ENCODE measurements around the gene SART3. TPM values are rescaled to one million over a fixed set of nuclear protein-coding genes. Genes with fewer than 3 reads are reported as not detected.

Gene SART3
- total RNA-seq, 1 donor from 2014 or later: 79.0 TPM

DNA sequence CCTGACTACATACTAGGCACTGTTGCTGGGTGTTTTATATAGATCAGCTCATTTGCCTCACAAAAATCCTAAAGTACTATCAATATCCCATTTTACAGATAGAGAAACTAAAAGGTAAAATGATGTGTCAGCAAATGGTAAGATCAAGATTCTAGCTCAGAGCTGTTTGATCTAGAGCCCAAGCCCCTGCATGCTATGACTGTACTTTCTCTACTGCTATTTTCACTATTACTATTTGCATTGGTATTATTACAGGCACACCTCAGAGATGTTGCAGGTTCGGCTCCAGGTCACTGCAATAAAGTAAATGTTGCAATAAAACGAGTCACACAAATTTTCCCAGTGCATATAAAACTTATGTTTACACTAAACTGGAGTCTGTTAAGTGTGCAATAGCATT, 12.3 kb upstream of the SART3 start:
- no peaks in the 10 kb centered on the region for H3K79me2 ChIP-seq (ENCODE audit: low read depth)
- no peaks in the 10 kb centered on the region for H3K4me1 Mint-ChIP-seq
- no peak for DNase-seq (ENCODE audit: low spot score)
- no peaks in the 10 kb centered on the region for H4K20me1 ChIP-seq (ENCODE audit: low read depth)
- H3K4me3 ChIP-seq: no peak overlapping the region
- no peak overlapping the region for H3K4me2 ChIP-seq
- peaks cover 7% of the 10 kb centered on the region for H3K36me3 Mint-ChIP-seq
- H3K9me3 Mint-ChIP-seq: peaks cover 5% of the 10 kb centered on the region
- peaks cover 8% of the 10 kb centered on the region for H3K27me3 Mint-ChIP-seq (ENCODE audit: insufficient read depth, low read depth)
- no peak overlapping the region for H3K9ac ChIP-seq
- peaks cover 13% of the 10 kb centered on the region for H3F3A ChIP-seq (ENCODE audit: low read depth)
- no peak overlapping the region for H3K4me3 Mint-ChIP-seq
- H3K27me3 ChIP-seq: no peaks in the 10 kb centered on the region
- no peaks in the 10 kb centered on the region for H3K4me1 ChIP-seq
- no peaks in the 10 kb centered on the region for H3K36me3 ChIP-seq
- no peak overlapping the region for H3K27ac ChIP-seq
- no peak overlapping the region for H2AFZ ChIP-seq (replicated peaks)
- TF ChIP-seq EZH2phosphoT487 (IDR thresholded peaks at IDR 0.05) (no peak), CTCF (IDR thresholded peaks at IDR 0.05) (no peak), EZH2 (IDR thresholded peaks at IDR 0.05) (no peak)
- no peaks in the 10 kb centered on the region for H3K9me3 ChIP-seq (ENCODE audit: low read depth)
- no peak overlapping the region for H3K27ac Mint-ChIP-seq

DNA sequence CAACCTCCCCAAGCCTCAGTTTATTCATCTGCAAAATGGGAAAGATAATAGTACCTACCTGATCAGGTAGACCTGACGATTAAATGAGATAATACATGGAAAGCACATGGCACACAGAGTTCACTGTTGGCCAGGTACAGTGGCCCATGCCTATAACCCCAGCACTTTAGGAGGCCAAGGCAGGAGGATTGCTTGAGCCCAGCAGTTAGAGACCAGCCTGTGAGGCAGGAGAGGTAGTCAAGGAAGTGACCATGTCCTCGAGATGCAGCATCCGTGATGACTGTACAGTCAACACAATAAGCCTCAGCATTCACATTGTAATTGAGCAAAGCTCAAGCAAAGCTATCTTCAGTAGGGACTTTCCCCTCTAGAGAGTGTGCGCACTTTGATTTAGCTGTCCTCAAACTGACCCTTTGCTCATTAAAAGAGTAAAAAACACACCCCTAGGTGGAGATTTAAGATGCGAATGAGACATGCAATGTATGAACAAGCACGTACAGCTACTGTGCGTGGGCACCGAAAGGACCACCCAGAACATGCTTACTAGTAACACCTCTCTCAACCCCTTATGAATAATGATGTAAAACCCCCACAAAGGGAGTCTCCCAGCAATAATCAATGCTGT, 11.3 kb upstream of the SART3 start:
- H3K27me3 Mint-ChIP-seq (ENCODE audit: insufficient read depth, low read depth): peaks cover 5% of the 10 kb centered on the region
- H3K4me1 Mint-ChIP-seq: no peaks in the 10 kb centered on the region
- H3F3A ChIP-seq (ENCODE audit: low read depth): peaks cover 13% of the 10 kb centered on the region
- no peak for DNase-seq (ENCODE audit: low spot score)
- no peaks in the 10 kb centered on the region for H3K27me3 ChIP-seq
- no peaks in the 10 kb centered on the region for H3K4me1 ChIP-seq
- peaks cover under 1% of the 10 kb centered on the region for H3K9me3 Mint-ChIP-seq
- no peak for TF ChIP-seq EZH2phosphoT487 (IDR thresholded peaks at IDR 0.05)
- no peak for TF ChIP-seq CTCF (IDR thresholded peaks at IDR 0.05)
- no peak overlapping the region for H2AFZ ChIP-seq (replicated peaks)
- H3K79me2 ChIP-seq (ENCODE audit: low read depth): no peaks in the 10 kb centered on the region
- no peak overlapping the region for H3K9ac ChIP-seq
- H3K4me3 Mint-ChIP-seq: peak overlapping the region; percentile 46
- no peak overlapping the region for H3K4me3 ChIP-seq
- H3K9me3 ChIP-seq (ENCODE audit: low read depth): no peaks in the 10 kb centered on the region
- no peak overlapping the region for H3K27ac ChIP-seq
- no peak overlapping the region for H3K4me2 ChIP-seq
- H3K36me3 ChIP-seq: no peaks in the 10 kb centered on the region
- H3K27ac Mint-ChIP-seq: no peak overlapping the region
- no peaks in the 10 kb centered on the region for H4K20me1 ChIP-seq (ENCODE audit: low read depth)
- peaks cover 9% of the 10 kb centered on the region for H3K36me3 Mint-ChIP-seq

DNA sequence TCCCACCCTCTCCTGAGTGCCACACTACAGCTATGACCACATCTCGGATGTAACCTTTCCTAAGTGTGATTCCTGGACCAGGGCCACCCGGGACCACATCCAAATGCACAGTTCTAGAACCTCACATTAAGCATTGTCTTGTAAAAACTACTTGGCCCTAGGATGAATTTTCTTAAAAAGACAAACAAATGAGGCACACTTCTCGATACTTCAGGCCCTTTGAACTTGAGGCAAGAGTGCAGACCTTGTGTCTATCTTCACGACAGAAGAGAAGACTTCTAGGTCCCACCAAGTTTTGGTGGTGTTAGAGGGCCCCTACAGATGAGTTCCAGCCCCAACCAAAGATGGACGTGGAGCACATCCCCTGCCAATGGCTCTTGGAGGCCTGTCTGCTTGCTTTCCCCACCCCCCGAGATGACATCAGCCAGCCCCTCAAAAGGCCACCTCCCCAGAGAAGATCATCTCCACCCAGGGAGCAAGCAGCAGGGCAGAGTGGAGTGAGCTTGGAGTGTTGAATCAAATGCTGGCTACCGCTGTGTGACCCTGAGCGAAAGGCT, 10.7 kb upstream of the SART3 start:
- Histone ChIP-seq H3K9me3 (ENCODE audit: low read depth) (no peaks in the 10 kb centered on the region), H3K36me3 (no peaks in the 10 kb centered on the region), H4K20me1 (ENCODE audit: low read depth) (no peaks in the 10 kb centered on the region), H3K27ac (no peak overlapping the region), H3K4me1 (no peaks in the 10 kb centered on the region), H3K9ac (no peak overlapping the region), H2AFZ (replicated peaks) (no peak overlapping the region), H3K4me3 (no peak overlapping the region), H3F3A (ENCODE audit: low read depth) (peaks cover 13% of the 10 kb centered on the region), H3K79me2 (ENCODE audit: low read depth) (no peaks in the 10 kb centered on the region), H3K4me2 (no peak overlapping the region), H3K27me3 (no peaks in the 10 kb centered on the region)
- Mint-ChIP-seq H3K36me3 (peaks cover 13% of the 10 kb centered on the region), H3K27me3 (ENCODE audit: insufficient read depth, low read depth) (peaks cover 5% of the 10 kb centered on the region), H3K4me1 (no peaks in the 10 kb centered on the region), H3K9me3 (no peaks in the 10 kb centered on the region), H3K27ac (no peak overlapping the region), H3K4me3 (peak overlapping the region; percentile 46)
- TF ChIP-seq CTCF (IDR thresholded peaks at IDR 0.05) (no peak), EZH2 (IDR thresholded peaks at IDR 0.05) (no peak), EZH2phosphoT487 (IDR thresholded peaks at IDR 0.05) (no peak)
- no peak for DNase-seq (ENCODE audit: low spot score)

Data from neural progenitor cell (in vitro differentiated cells).